ENCODE data around the gene IRF3.
A peak's percentile ranks its signal among the peaks of the same experiment; 100 is the strongest.
"Not testable (repeated sequence)": the region's sequence is repeated elsewhere in the genome, so short reads cannot be mapped to it uniquely, and the experiment has no call there.

The IRF3 gene

GRCh38 chr19:49642492-49643035 lies 23.1 kb downstream of the IRF3 start:
- no peak for DNase-seq

- peak; percentile 95 to 99 (median 98) for DNase-seq
These were observed 23.8 kb downstream of the IRF3 start, which contains the start of gene SCAF1 for GRCh38 chr19:49641688-49642491. Gene SCAF1 (plus strand): TSS chr19:49642209. CDS start chr19:49645027, 2,818 bp downstream.

- DNase-seq: peak; percentile 95 to 98 (median 96)
These were observed 25.4 kb downstream of the IRF3 start, which contains the start of gene RRAS for GRCh38 chr19:49640113-49640898. Gene RRAS (minus strand): TSS chr19:49640143. CDS start chr19:49640098, 45 bp downstream.

- DNase-seq: no peak
These were observed 26.1 kb downstream of the IRF3 start for GRCh38 chr19:49639401-49640112.

- no peak for DNase-seq
These were observed 27.6 kb downstream of the IRF3 start for GRCh38 chr19:49637821-49638738.

GRCh38 chr19:49636233-49636932 lies 29.3 kb downstream of the IRF3 start:
- DNase-seq: no peak

GRCh38 chr19:49635530-49636232 lies 30.0 kb downstream of the IRF3 start:
- DNase-seq: no peak

- DNase-seq: not testable (repeated sequence)
These were observed 32.4 kb downstream of the IRF3 start for GRCh38 chr19:49633273-49633672.

GRCh38 chr19:49632576-49632975 lies 33.1 kb downstream of the IRF3 start:
- no peak for DNase-seq

- no peak for DNase-seq
These were observed 34.0 kb downstream of the IRF3 start for GRCh38 chr19:49631610-49632192.

- no peak for DNase-seq
These were observed 34.6 kb downstream of the IRF3 start for GRCh38 chr19:49631014-49631588.

GRCh38 chr19:49629659-49630058 lies 36.0 kb downstream of the IRF3 start:
- DNase-seq: no peak

GRCh38 chr19:49626226-49626625 lies 39.4 kb downstream of the IRF3 start:
- DNase-seq: no peak

GRCh38 chr19:49624967-49625910 lies 40.4 kb downstream of the IRF3 start:
- DNase-seq: no peak

GRCh38 chr19:49617860-49618259 lies 47.8 kb downstream of the IRF3 start:
- DNase-seq: not testable (repeated sequence)

GRCh38 chr19:49616945-49617344 lies 48.7 kb downstream of the IRF3 start:
- no peak for DNase-seq

- DNase-seq: no peak
These were observed 49.1 kb downstream of the IRF3 start for GRCh38 chr19:49616532-49616931.

- no peak for DNase-seq
These were observed 49.8 kb downstream of the IRF3 start for GRCh38 chr19:49615861-49616260.
